WTC11 (cell line): Measurements from ENCODE around the gene MIPOL1.

Experiments used
- CREB1 ChIP-seq: sonication (generic); formaldehyde crosslinking; IDR thresholded peaks from 2 replicates; pipeline ENCODE4 v1.8.0; 2023; ENCODE audit warnings: mild to moderate bottlenecking, missing genetic modification reagents
- CTCF ChIP-seq: fragments of 200-600 bp; IDR thresholded peaks from 2 replicates; pipeline ENCODE4 v1.8.0; 2022; ENCODE audit warnings: antibody characterized with exemption
- ETV6 ChIP-seq: sonication (generic); formaldehyde crosslinking; IDR thresholded peaks from 2 replicates; pipeline ENCODE4 v1.8.1; 2022; ENCODE audit warnings: mild to moderate bottlenecking, missing genetic modification reagents
- IRF1 ChIP-seq: sonication (generic); formaldehyde crosslinking; IDR thresholded peaks from 2 replicates; pipeline ENCODE4 v1.8.0; 2023; ENCODE audit warnings: missing genetic modification reagents
- JUN ChIP-seq: sonication (generic); formaldehyde crosslinking; IDR thresholded peaks from 2 replicates; pipeline ENCODE4 v1.8.0; 2023; ENCODE audit warnings: mild to moderate bottlenecking, missing genetic modification reagents
- NR1H2 ChIP-seq: sonication (generic); formaldehyde crosslinking; IDR thresholded peaks from 2 replicates; pipeline ENCODE4 v1.9.0; 2021; ENCODE audit warnings: mild to moderate bottlenecking, moderate library complexity, missing genetic modification reagents
- SMAD3 ChIP-seq: sonication (generic); formaldehyde crosslinking; IDR thresholded peaks from 2 replicates; pipeline ENCODE4 v1.8.0; 2022; ENCODE audit warnings: missing genetic modification reagents, mild to moderate bottlenecking, borderline replicate concordance
- TCF7 ChIP-seq: sonication (generic); formaldehyde crosslinking; IDR thresholded peaks from 2 replicates; pipeline ENCODE4 v1.8.0; 2022; ENCODE audit warnings: mild to moderate bottlenecking, low read depth, missing genetic modification reagents, moderate library complexity
- ZBTB43 ChIP-seq: sonication (generic); formaldehyde crosslinking; IDR thresholded peaks from 2 replicates; pipeline ENCODE4 v1.8.1; 2023; ENCODE audit warnings: mild to moderate bottlenecking, missing genetic modification reagents

- no peak for TF ChIP-seq CTCF
- no peak for TF ChIP-seq JUN
- no peak for TF ChIP-seq SMAD3 (CRISPR knock-in tag)
- TF ChIP-seq IRF1 (CRISPR knock-in tag): no peak
- TF ChIP-seq NR1H2 (CRISPR knock-in tag): no peak
- no peak for TF ChIP-seq ETV6 (CRISPR knock-in tag)
- no peak for TF ChIP-seq CREB1 (CRISPR knock-in tag)
- no peak for TF ChIP-seq ZBTB43
- TF ChIP-seq TCF7 (CRISPR knock-in tag): no peak
Observed at GRCh38 chr14:37501877-37502276, 304.1 kb downstream of the MIPOL1 start.
